ENCODE measurements around the gene MYO6.
A peak's percentile ranks its signal among the peaks of the same experiment; 100 is the strongest.

Gene MYO6

GRCh38 chr6:75931011-75931680 is 182.1 kb downstream of the MYO6 start:
- peaks cover 15% of the 10 kb centered on the region for H3K4me1 Mint-ChIP-seq
- no peaks in the 10 kb centered on the region for H3K9me3 Mint-ChIP-seq
- H3K36me3 Mint-ChIP-seq (ENCODE audit: low read depth): no peaks in the 10 kb centered on the region
- H3K27ac Mint-ChIP-seq: peak overlapping the region; percentile 66 to 78 (median 75)
- no peak overlapping the region for H3K4me3 Mint-ChIP-seq
- TF ChIP-seq CTCF (IDR thresholded peaks at IDR 0.05; ENCODE audit: unreplicated experiment in 3 of 3): no peak
- peaks cover 4% of the 10 kb centered on the region for H3K27me3 Mint-ChIP-seq (ENCODE audit: low read depth)

GRCh38 chr6:75932067-75932466 is 183.0 kb downstream of the MYO6 start:
- H3K9me3 Mint-ChIP-seq: no peaks in the 10 kb centered on the region
- no peak overlapping the region for H3K4me3 Mint-ChIP-seq
- peaks cover 10% of the 10 kb centered on the region for H3K27me3 Mint-ChIP-seq (ENCODE audit: low read depth)
- peak overlapping the region; percentile 78 to 91 (median 88) for H3K27ac Mint-ChIP-seq
- H3K4me1 Mint-ChIP-seq: peaks cover 22% of the 10 kb centered on the region
- no peaks in the 10 kb centered on the region for H3K36me3 Mint-ChIP-seq (ENCODE audit: low read depth)
- TF ChIP-seq CTCF (IDR thresholded peaks at IDR 0.05; ENCODE audit: unreplicated experiment in 3 of 3): peak; percentile 77 to 85 (median 85)

- Mint-ChIP-seq H3K4me1 (peaks cover 22% of the 10 kb centered on the region), H3K27ac (no peak overlapping the region), H3K9me3 (no peaks in the 10 kb centered on the region), H3K36me3 (ENCODE audit: low read depth) (no peaks in the 10 kb centered on the region), H3K4me3 (peak overlapping the region in 2 of 3 experiments; percentile 13 to 28), H3K27me3 (ENCODE audit: low read depth) (peaks cover 10% of the 10 kb centered on the region)
- no peak for TF ChIP-seq CTCF (IDR thresholded peaks at IDR 0.05; ENCODE audit: unreplicated experiment in 3 of 3)
Measured at GRCh38 chr6:75933387-75933975, 184.4 kb downstream of the MYO6 start.

GRCh38 chr6:75934643-75935472 is 185.8 kb downstream of the MYO6 start:
- Mint-ChIP-seq H3K4me3 (peak overlapping the region; percentile 78 to 81 (median 80)), H3K27me3 (ENCODE audit: low read depth) (peaks cover 10% of the 10 kb centered on the region), H3K36me3 (ENCODE audit: low read depth) (no peaks in the 10 kb centered on the region), H3K4me1 (peaks cover 25% of the 10 kb centered on the region), H3K27ac (peak overlapping the region; percentile 1 to 36 (median 25)), H3K9me3 (no peaks in the 10 kb centered on the region)
- TF ChIP-seq CTCF (IDR thresholded peaks at IDR 0.05; ENCODE audit: unreplicated experiment in 3 of 3): peak; percentile 66 to 80 (median 66)

GRCh38 chr6:75935473-75935793 is 186.4 kb downstream of the MYO6 start:
- H3K4me1 Mint-ChIP-seq: peaks cover 29% of the 10 kb centered on the region
- TF ChIP-seq CTCF (IDR thresholded peaks at IDR 0.05; ENCODE audit: unreplicated experiment in 3 of 3): no peak
- peak overlapping the region in 2 of 3 experiments; percentile 78 to 80 for H3K4me3 Mint-ChIP-seq
- H3K27ac Mint-ChIP-seq: peak overlapping the region in 1 of 3 experiments; percentile 1
- H3K9me3 Mint-ChIP-seq: no peaks in the 10 kb centered on the region
- no peaks in the 10 kb centered on the region for H3K36me3 Mint-ChIP-seq (ENCODE audit: low read depth)
- H3K27me3 Mint-ChIP-seq (ENCODE audit: low read depth): peaks cover 13% of the 10 kb centered on the region

Measured in nephron (organoid).